ENCODE data around the gene PTPRN2. TPM values are rescaled to one million over a fixed set of nuclear protein-coding genes. Genes with fewer than 3 reads are reported as not detected.
"Not testable (repeated sequence)": the region's sequence is repeated elsewhere in the genome, so short reads cannot be mapped to it uniquely, and the experiment has no call there.

Gene PTPRN2
- total RNA-seq, 1 experiment from 2014 or later, result 1.1 TPM

DNA sequence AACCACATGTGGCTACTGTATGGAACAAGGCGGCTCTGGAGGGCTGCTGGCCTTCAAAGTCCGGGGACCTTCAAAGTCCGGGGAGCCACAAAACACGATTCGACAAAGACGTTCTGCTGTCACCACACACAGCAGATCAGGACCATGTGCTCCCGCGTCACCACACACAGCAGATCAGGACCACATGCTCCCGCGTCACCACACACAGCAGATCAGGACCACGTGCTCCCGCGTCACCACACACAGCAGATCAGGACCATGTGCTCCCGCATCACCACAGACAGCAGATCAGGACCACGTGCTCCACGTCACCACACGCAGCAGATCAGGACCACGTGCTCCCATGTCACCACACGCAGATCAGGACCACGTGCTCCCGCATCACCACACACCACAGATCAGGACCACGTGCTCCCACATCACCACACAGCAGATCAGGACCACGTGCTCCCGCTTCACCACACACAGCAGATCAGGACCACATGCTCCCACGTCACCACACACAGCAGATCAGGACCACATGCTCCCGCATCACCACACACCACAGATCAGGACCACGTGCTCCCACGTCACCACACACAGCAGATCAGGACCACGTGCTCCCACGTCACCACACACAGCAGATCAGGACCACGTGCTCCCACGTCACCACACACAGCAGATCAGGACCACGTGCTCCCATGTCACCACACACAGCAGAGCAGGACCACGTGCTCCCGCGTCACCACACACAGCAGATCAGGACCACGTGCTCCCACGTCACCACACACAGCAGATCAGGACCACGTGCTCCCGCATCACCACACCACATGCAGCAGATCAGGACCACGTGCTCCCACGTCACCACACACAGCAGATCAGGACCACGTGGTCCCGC is 1024.9 kb downstream of the PTPRN2 start:
- H3K27ac ChIP-seq (ENCODE audit: low read length); DNase-seq (ENCODE audit: low read depth, low spot score); H3K27me3 ChIP-seq (ENCODE audit: control insufficient read depth, insufficient read depth, low read length); intact Hi-C loops (cut with micrococcal nuclease; ENCODE audit: unreplicated experiment); POLR2A ChIA-PET; H3K36me3 ChIP-seq (ENCODE audit: control insufficient read depth, insufficient read depth, low read length); BruUV-seq (replicated peaks); ATAC-seq; H3K4me1 ChIP-seq (ENCODE audit: control insufficient read depth, insufficient read depth, low read length); in situ Hi-C loops (cut with HindIII; ENCODE audit: low pct_unique_long_range_greater_than_20kb, low sequenced_read_pairs); CTCF ChIA-PET; H3K4me3 ChIP-seq (ENCODE audit: low read depth in 2 of 2, low read length in 2 of 2); H3K9me3 ChIP-seq (ENCODE audit: control insufficient read depth, insufficient read depth, low read depth, low read length): not testable (repeated sequence)

DNA sequence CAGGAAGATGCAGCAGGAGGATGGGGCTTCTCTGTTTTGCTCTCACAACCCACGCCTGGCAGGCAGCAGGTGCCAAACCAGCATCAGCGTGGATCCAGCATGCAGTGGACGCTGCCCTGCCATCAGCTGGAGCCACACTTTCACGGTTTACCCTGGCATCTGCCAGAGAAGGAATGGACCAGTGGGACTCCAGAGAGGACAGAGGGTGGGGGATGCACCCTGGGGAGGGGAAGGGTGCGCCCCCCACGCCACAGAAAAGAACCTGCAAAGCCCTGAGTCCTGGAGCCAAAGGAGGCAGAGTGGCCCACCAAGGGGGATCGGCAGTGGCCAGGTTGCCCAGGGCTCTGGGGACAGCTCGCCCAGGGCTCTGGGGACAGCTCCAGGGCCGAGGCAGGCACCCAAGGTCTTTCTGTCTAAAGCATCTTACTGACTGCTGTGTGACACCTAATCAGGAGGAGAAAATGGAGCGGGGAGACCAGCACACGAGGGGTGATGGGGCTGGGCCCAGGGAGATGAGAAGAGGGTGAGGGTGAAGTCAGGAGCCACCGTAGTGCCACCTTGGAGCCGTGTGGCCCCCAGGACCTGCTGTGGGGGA is 1025.7 kb downstream of the PTPRN2 start:
- Histone ChIP-seq H3K36me3 (ENCODE audit: control insufficient read depth, insufficient read depth, low read length) (no peaks in the 10 kb centered on the region), H3K27me3 (ENCODE audit: control insufficient read depth, insufficient read depth, low read length) (no peaks in the 10 kb centered on the region), H3K27ac (ENCODE audit: low read length) (no peak overlapping the region), H3K9me3 (ENCODE audit: control insufficient read depth, insufficient read depth, low read depth, low read length) (no peaks in the 10 kb centered on the region), H3K4me1 (ENCODE audit: control insufficient read depth, insufficient read depth, low read length) (no peaks in the 10 kb centered on the region), H3K4me3 (ENCODE audit: low read depth in 2 of 2, low read length in 2 of 2) (no peak overlapping the region)
- no peak for DNase-seq (ENCODE audit: low read depth, low spot score)
- in situ Hi-C loops (cut with HindIII; ENCODE audit: low pct_unique_long_range_greater_than_20kb, low sequenced_read_pairs), result no loop called here
- intact Hi-C loops (cut with micrococcal nuclease; ENCODE audit: unreplicated experiment), result no loop called here
- CTCF ChIA-PET, result no interaction called here
- BruUV-seq (replicated peaks), result no TSS peak
- POLR2A ChIA-PET, result no interaction called here
- no peak for ATAC-seq
- TF ChIP-seq, protein P1, sequence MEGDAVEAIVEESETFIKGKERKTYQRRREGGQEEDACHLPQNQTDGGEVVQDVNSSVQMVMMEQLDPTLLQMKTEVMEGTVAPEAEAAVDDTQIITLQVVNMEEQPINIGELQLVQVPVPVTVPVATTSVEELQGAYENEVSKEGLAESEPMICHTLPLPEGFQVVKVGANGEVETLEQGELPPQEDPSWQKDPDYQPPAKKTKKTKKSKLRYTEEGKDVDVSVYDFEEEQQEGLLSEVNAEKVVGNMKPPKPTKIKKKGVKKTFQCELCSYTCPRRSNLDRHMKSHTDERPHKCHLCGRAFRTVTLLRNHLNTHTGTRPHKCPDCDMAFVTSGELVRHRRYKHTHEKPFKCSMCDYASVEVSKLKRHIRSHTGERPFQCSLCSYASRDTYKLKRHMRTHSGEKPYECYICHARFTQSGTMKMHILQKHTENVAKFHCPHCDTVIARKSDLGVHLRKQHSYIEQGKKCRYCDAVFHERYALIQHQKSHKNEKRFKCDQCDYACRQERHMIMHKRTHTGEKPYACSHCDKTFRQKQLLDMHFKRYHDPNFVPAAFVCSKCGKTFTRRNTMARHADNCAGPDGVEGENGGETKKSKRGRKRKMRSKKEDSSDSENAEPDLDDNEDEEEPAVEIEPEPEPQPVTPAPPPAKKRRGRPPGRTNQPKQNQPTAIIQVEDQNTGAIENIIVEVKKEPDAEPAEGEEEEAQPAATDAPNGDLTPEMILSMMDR (IDR thresholded peaks at IDR 0.05), result no peak
- no peak for TF ChIP-seq POLR2AphosphoS5 (IDR thresholded peaks at IDR 0.05; ENCODE audit: low read depth, low read length)
- no peak for TF ChIP-seq TCF7L2 (IDR thresholded peaks at IDR 0.05; ENCODE audit: low read depth, low read length)
- TF ChIP-seq, protein P2, sequence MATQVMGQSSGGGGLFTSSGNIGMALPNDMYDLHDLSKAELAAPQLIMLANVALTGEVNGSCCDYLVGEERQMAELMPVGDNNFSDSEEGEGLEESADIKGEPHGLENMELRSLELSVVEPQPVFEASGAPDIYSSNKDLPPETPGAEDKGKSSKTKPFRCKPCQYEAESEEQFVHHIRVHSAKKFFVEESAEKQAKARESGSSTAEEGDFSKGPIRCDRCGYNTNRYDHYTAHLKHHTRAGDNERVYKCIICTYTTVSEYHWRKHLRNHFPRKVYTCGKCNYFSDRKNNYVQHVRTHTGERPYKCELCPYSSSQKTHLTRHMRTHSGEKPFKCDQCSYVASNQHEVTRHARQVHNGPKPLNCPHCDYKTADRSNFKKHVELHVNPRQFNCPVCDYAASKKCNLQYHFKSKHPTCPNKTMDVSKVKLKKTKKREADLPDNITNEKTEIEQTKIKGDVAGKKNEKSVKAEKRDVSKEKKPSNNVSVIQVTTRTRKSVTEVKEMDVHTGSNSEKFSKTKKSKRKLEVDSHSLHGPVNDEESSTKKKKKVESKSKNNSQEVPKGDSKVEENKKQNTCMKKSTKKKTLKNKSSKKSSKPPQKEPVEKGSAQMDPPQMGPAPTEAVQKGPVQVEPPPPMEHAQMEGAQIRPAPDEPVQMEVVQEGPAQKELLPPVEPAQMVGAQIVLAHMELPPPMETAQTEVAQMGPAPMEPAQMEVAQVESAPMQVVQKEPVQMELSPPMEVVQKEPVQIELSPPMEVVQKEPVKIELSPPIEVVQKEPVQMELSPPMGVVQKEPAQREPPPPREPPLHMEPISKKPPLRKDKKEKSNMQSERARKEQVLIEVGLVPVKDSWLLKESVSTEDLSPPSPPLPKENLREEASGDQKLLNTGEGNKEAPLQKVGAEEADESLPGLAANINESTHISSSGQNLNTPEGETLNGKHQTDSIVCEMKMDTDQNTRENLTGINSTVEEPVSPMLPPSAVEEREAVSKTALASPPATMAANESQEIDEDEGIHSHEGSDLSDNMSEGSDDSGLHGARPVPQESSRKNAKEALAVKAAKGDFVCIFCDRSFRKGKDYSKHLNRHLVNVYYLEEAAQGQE (IDR thresholded peaks at IDR 0.05; ENCODE audit: insufficient read depth in 1 of 2, low read depth in 2 of 2, low read length in 1 of 2), result no peak
- TF ChIP-seq SIN3A (IDR thresholded peaks at IDR 0.05; ENCODE audit: borderline replicate concordance, insufficient read depth, low read depth, low read length), result no peak

DNA sequence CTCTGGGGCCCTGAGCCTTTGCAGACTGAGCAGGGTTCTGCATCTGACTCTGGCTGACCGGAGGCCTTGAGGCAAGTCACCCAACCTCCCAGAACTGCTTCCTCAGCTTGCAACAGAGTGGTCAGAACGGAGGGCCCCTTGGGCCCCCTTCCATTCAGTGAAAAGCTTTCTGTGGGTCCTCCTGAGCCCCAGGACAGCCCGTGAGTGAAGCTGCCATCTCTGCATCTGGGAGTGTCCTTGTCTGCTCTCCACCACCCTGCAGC is 1026.2 kb downstream of the PTPRN2 start:
- POLR2A ChIA-PET, result no interaction called here
- intact Hi-C loops (cut with micrococcal nuclease; ENCODE audit: unreplicated experiment), result no loop called here

More for the DNA sequence above, 1026.2 kb downstream of the PTPRN2 start:
- H3K9me3 ChIP-seq (ENCODE audit: control insufficient read depth, insufficient read depth, low read depth, low read length), result no peaks in the 10 kb centered on the region
- H3K4me3 ChIP-seq (ENCODE audit: low read depth in 2 of 2, low read length in 2 of 2), result no peak overlapping the region
- no peak overlapping the region for H3K27ac ChIP-seq (ENCODE audit: low read length)
- ATAC-seq (no peak), DNase-seq (ENCODE audit: low read depth, low spot score) (no peak)
- H3K36me3 ChIP-seq (ENCODE audit: control insufficient read depth, insufficient read depth, low read length), result no peaks in the 10 kb centered on the region
- H3K27me3 ChIP-seq (ENCODE audit: control insufficient read depth, insufficient read depth, low read length), result no peaks in the 10 kb centered on the region
- CTCF ChIA-PET, result no interaction called here
- H3K4me1 ChIP-seq (ENCODE audit: control insufficient read depth, insufficient read depth, low read length), result no peaks in the 10 kb centered on the region
- in situ Hi-C loops (cut with HindIII; ENCODE audit: low pct_unique_long_range_greater_than_20kb, low sequenced_read_pairs), result no loop called here
- BruUV-seq (replicated peaks), result no TSS peak
- TF ChIP-seq POLR2AphosphoS5 (IDR thresholded peaks at IDR 0.05; ENCODE audit: low read depth, low read length) (no peak), TCF7L2 (IDR thresholded peaks at IDR 0.05; ENCODE audit: low read depth, low read length) (no peak)
- TF ChIP-seq, protein P1 (IDR thresholded peaks at IDR 0.05), result no peak
- TF ChIP-seq, protein P2 (IDR thresholded peaks at IDR 0.05; ENCODE audit: insufficient read depth in 1 of 2, low read depth in 2 of 2, low read length in 1 of 2), result no peak
